GM12878 (cell line): ENCODE data around the gene EML5. TPM values are rescaled to one million over a fixed set of nuclear protein-coding genes. Genes with fewer than 3 reads are reported as not detected.

Experiments
- ATAC-seq: fragments of 200-7000 bp; cut with Tn5 transposase; 3 replicates; pipeline ENCODE4 v1.9.1; 2020; ENCODE audit warnings: mild to moderate bottlenecking, moderate library complexity
- BruUV-seq: library from RNA; stranded (reverse); fragments of 400-500 nt; replicated peaks from 2 replicates; lab custom pipeline; 2021; lab: Mats Ljungman, UMichigan
- CTCF ChIA-PET: fragments of 300-600 bp; sonication (Branson Sonifier 250); formaldehyde crosslinking; extraction: SDS; loops from one replicate; lab custom pipeline; 2021; ENCODE audit warnings: inconsistent platforms; lab: Yijun Ruan, JAX
- POLR2A ChIA-PET: fragments of 350-600 bp; formaldehyde crosslinking; extraction: SDS; loops from one replicate; lab custom pipeline; 2021; ENCODE audit warnings: inconsistent platforms; lab: Charles Lee
- RAD21 ChIA-PET: fragments of 300-600 bp; sonication (Branson Sonifier 250); formaldehyde crosslinking; loops from one replicate; lab custom pipeline; 2023; ENCODE audit warnings: antibody characterized with exemption; ENCODE audit not compliant: unreplicated experiment; lab: Charles Lee
- SMC1A ChIA-PET: fragments of 300-600 bp; sonication (Branson Sonifier 250); formaldehyde crosslinking; loops from one replicate; lab custom pipeline; 2023; ENCODE audit not compliant: unreplicated experiment, uncharacterized antibody; lab: Charles Lee
- DNase-seq: peaks from one replicate; pipeline ENCODE4 v3.0.0-alpha.2; 2011; ENCODE audit warnings: low read depth, low spot score
- FAIRE-seq: peaks from 3 replicates; lab custom pipeline; 2011; peaks lifted over from hg19 to GRCh38; lab: Jason Lieb, UNC
- H2AFZ ChIP-seq: 2 replicates; pipeline ENCODE4 v1.6.0; 2011; ENCODE audit warnings: low read depth, low read length, control low read depth; ENCODE audit not compliant: control insufficient read depth
- H3K27ac ChIP-seq: 2 replicates; pipeline ENCODE4 v1.5.1; 2011; ENCODE audit warnings: control low read depth; ENCODE audit not compliant: control insufficient read depth, insufficient read depth
- H3K27me3 ChIP-seq, 2 experiments: replicated peaks in 1 of 2; 2 replicates each; pipeline versions ENCODE4 v1.6.0 to v1.6.1; 2011; ENCODE audit warnings: low read length in 1 of 2; ENCODE audit not compliant: control insufficient read depth in 2 of 2, insufficient read depth in 2 of 2
- H3K36me3 ChIP-seq, 2 experiments: 2 replicates each; pipeline ENCODE4 v1.5.1; 2011; ENCODE audit warnings: low read length in 1 of 2; ENCODE audit not compliant: control insufficient read depth in 2 of 2, insufficient read depth in 2 of 2
- H3K4me1 ChIP-seq: 2 replicates; pipeline ENCODE4 v1.6.1; 2011; ENCODE audit warnings: mild to moderate bottlenecking, low read length, moderate library complexity, mixed read lengths; ENCODE audit not compliant: control insufficient read depth, insufficient read depth
- H3K4me2 ChIP-seq: 2 replicates; pipeline ENCODE4 v1.6.0; 2011; ENCODE audit warnings: control low read depth; ENCODE audit not compliant: control insufficient read depth, insufficient read depth
- H3K4me3 ChIP-seq: fragments of 200-600 bp; sonication (generic); 2 replicates; pipeline ENCODE4 v1.5.1; 2016
- H3K79me2 ChIP-seq: 2 replicates; pipeline ENCODE4 v1.6.0; 2011; ENCODE audit warnings: low read length; ENCODE audit not compliant: control insufficient read depth, insufficient read depth
- H3K9ac ChIP-seq: 2 replicates; pipeline ENCODE4 v1.8.0; 2011; ENCODE audit warnings: low read length, control low read depth, mixed read lengths; ENCODE audit not compliant: control insufficient read depth, insufficient read depth
- H3K9me3 ChIP-seq: replicated peaks from 3 replicates; pipeline ENCODE4 v1.5.1; 2011; ENCODE audit warnings: mild to moderate bottlenecking, low read length; ENCODE audit not compliant: control insufficient read depth, insufficient read depth
- H4K20me1 ChIP-seq: 2 replicates; pipeline ENCODE4 v1.6.0; 2011; ENCODE audit not compliant: control insufficient read depth, insufficient read depth
- ATF7 ChIP-seq: fragments of 450-650 bp; IDR thresholded peaks from 2 replicates; pipeline ENCODE4 v1.6.1; 2016; ENCODE audit warnings: low read depth, mild to moderate bottlenecking
- BACH1 ChIP-seq: fragments of 450-650 bp; IDR thresholded peaks from 2 replicates; pipeline ENCODE4 v1.6.1; 2017; ENCODE audit warnings: mild to moderate bottlenecking, borderline replicate concordance
- BCL11A ChIP-seq: IDR thresholded peaks from 2 replicates; pipeline ENCODE4 v1.6.1; 2011; ENCODE audit warnings: low read depth, low read length
- CEBPZ ChIP-seq: fragments of 150-350 bp; IDR thresholded peaks from 2 replicates; pipeline ENCODE4 v1.6.1; 2016; ENCODE audit warnings: low read depth, low read length
- DPF2 ChIP-seq: fragments of 450-650 bp; IDR thresholded peaks from 2 replicates; pipeline ENCODE4 v1.6.1; 2017; ENCODE audit warnings: mild to moderate bottlenecking
- E2F4 ChIP-seq: IDR thresholded peaks from 2 replicates; pipeline ENCODE4 v1.6.1; 2012; ENCODE audit warnings: low read depth, low read length, improper control_type of control experiment
- IRF3 ChIP-seq: fragments of 450-650 bp; IDR thresholded peaks from 2 replicates; pipeline ENCODE4 v1.6.1; 2014; ENCODE audit warnings: mild to moderate bottlenecking
- JUNB ChIP-seq: IDR thresholded peaks from 2 replicates; pipeline ENCODE4 v1.6.1; 2016; ENCODE audit warnings: antibody characterized with exemption, mild to moderate bottlenecking
- MXI1 ChIP-seq: fragments of 150-350 bp; IDR thresholded peaks from 2 replicates; pipeline ENCODE4 v1.6.1; 2011; ENCODE audit warnings: low read depth, mild to moderate bottlenecking, inconsistent platforms, low read length, improper control_type of control experiment
- MYC ChIP-seq: IDR thresholded peaks from 2 replicates; pipeline ENCODE4 v1.6.1; 2011; ENCODE audit warnings: mild to moderate bottlenecking, low read length, moderate library complexity, inconsistent platforms; ENCODE audit not compliant: insufficient read depth, insufficient replicate concordance, insufficient read length, severe bottlenecking
- NFYB ChIP-seq: IDR thresholded peaks from 2 replicates; pipeline ENCODE4 v1.6.1; 2011; ENCODE audit warnings: low read depth, mild to moderate bottlenecking, low read length, improper control_type of control experiment, moderate library complexity; ENCODE audit not compliant: insufficient read depth
- PRDM15 ChIP-seq: fragments of 450-650 bp; formaldehyde crosslinking; IDR thresholded peaks from 2 replicates; pipeline ENCODE4 v1.4.0; 2020; ENCODE audit warnings: mild to moderate bottlenecking, moderate library complexity
- SMARCA5 ChIP-seq: fragments of 450-650 bp; IDR thresholded peaks from 2 replicates; pipeline ENCODE4 v1.6.1; 2017; ENCODE audit warnings: mild to moderate bottlenecking
- STAT1 ChIP-seq: fragments of 450-650 bp; conservative IDR thresholded peaks from 2 replicates; pipeline ENCODE4 v1.6.1; 2014; ENCODE audit warnings: antibody characterized with exemption, mild to moderate bottlenecking
- SUZ12 ChIP-seq: fragments of 200-600 bp; sonication (generic); IDR thresholded peaks from one replicate; pipeline ENCODE4 v1.6.1; 2018; ENCODE audit warnings: antibody characterized with exemption, mild to moderate bottlenecking; ENCODE audit not compliant: unreplicated experiment
- TCF3 ChIP-seq: IDR thresholded peaks from 2 replicates; pipeline ENCODE4 v1.6.1; 2012; ENCODE audit warnings: low read depth, mild to moderate bottlenecking, low read length, borderline replicate concordance; ENCODE audit not compliant: insufficient read depth
- WGBS: methylation state at CpG from one replicate; pipeline ENCODE4 v1.1.6; 2016; ENCODE audit warnings: low lambda C conversion rate; ENCODE audit not compliant: insufficient replicate concordance, insufficient coverage; ENCODE audit errors: missing lambda C conversion rate; 5-methylcytosine and 5-hydroxymethylcytosine counted together
- in situ Hi-C: fragments of 300-500 bp; cut with MboI; formaldehyde crosslinking; loops from 9 replicates; pipeline ENCODE4 v1.14.3; 2018; ENCODE audit warnings: mixed read lengths
- intact Hi-C: fragments of 100-400 bp; cut with micrococcal nuclease; formaldehyde crosslinking; loops from one replicate; pipeline ENCODE4 v1.14.2; 2022; ENCODE audit not compliant: unreplicated experiment
- polyA plus RNA-seq, 11 experiments: library from polyadenylated mRNA; depleted of rRNA in 4 of 11; unstranded in 6 of 11; stranded (reverse) in 5 of 11; fragments of >200 nt; fragmentation: Nextera tagmentation in 4 of 11; fragmentation: Illumina TruSeq in 1 of 11; extraction: Ambion mirVana in 4 of 11; extraction: Trizol in 1 of 11; gene quantifications; 1 replicate in 1 of 11; 2 replicates in 10 of 11; pipeline versions ENCODE4 v1.2.1 to v1.2.3, GENCODE V29; 2011 to 2016; ENCODE audit warnings: inconsistent platforms in 2 of 11, missing spikeins in 2 of 11, low read depth in 1 of 11
- total RNA-seq, 4 experiments: library from RNA; depleted of rRNA in 3 of 4; stranded (reverse); fragments of >200 nt in 3 of 4; fragmentation: Illumina TruSeq in 1 of 4; extraction: Trizol in 1 of 4; gene quantifications; 2 replicates each; pipeline versions ENCODE4 v1.2.1 to v1.2.3, GENCODE V29; 2013 to 2021

The EML5 gene
- total and polyA plus RNA-seq, 10 of the 15 experiments (the other 5 are each of a cell fraction or from before 2014, with no cell fraction given), result 0.08 to 0.35 (median 0.22) TPM; not detected in 1

GRCh38 chr14:88733121-88733520 is 59.6 kb downstream of the EML5 start:
- Histone ChIP-seq H3K4me3 (no peak overlapping the region), H3K4me2 (no peak overlapping the region), H3K27ac (no peak overlapping the region), H3K27me3 (no peaks in the 10 kb centered on the region), H2AFZ (no peak overlapping the region), H3K9me3 (no peaks in the 10 kb centered on the region), H3K9ac (no peak overlapping the region), H3K4me1 (no peaks in the 10 kb centered on the region), H3K36me3 (no peaks in the 10 kb centered on the region), H4K20me1 (no peaks in the 10 kb centered on the region), H3K79me2 (no peaks in the 10 kb centered on the region)
- ChIA-PET RAD21 (no interaction called here), SMC1A (interaction anchor here (1.1 to 1.7 kb wide), 3 partner anchors 8 to 65 kb away, joined by 3 to 5 read pairs (median 3); no protein-coding TSS in a partner anchor), CTCF (interaction anchor here (1.3 to 1.4 kb wide), 2 partner anchors 13 to 66 kb away, joined by 4 to 6 read pairs; no protein-coding TSS in a partner anchor), POLR2A (no interaction called here)
- ATAC-seq, result no peak
- intact Hi-C loops (no loop called here), in situ Hi-C loops (no loop called here)
- 41% methylated on average over 2 of the region's 2 CpGs for WGBS
- BruUV-seq, result no TSS peak
- FAIRE-seq, result no peak
- DNase-seq, result no peak
- TF ChIP-seq SMARCA5 (no peak), JUNB (no peak), TCF3 (no peak), BCL11A (no peak), IRF3 (no peak), SUZ12 (no peak), BACH1 (no peak), ATF7 (no peak), E2F4 (no peak), STAT1 (no peak), PRDM15 (CRISPR knock-in tag) (no peak), CEBPZ (no peak), NFYB (no peak), MYC (no peak), MXI1 (no peak), DPF2 (no peak)
